AG09319 (cell line): ENCODE results near the gene BNIPL.
A peak's percentile ranks its signal among the peaks of the same experiment; 100 is the strongest.

Experiments used
- DNase-seq: peaks from one replicate; pipeline ENCODE4 v3.0.0-alpha.2; 2010; ENCODE audit warnings: low read depth; ENCODE audit errors: extremely low read depth
- TF ChIP-seq, protein P1 (sequence below): IDR thresholded peaks from 2 replicates; pipeline ENCODE4 v1.5.1; 2011; ENCODE audit warnings: low read depth, mild to moderate bottlenecking, inconsistent platforms, low read length, moderate library complexity

BNIPL gene

DNA sequence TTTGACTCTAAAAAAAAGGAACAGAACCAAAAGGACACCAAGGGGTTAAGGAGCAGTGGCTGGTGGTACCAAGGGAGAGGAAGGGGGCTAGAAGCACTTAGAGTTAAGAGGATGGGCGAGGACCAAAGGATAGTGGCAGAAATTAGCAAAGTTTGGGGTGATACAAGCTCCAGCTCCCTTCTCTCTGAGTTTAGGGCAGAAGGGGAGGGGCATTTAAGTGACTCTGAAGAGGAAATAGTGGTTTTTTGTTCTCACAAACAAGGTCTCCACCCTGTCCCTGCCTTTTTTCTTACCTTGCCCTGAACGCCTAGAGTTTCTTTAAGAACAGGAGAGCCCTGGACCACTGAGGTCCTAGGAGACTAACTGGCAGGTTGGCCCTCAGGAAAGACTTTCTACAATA, 19.8 kb downstream of the BNIPL start:
- DNase-seq, result no peak
- TF ChIP-seq, protein P1, sequence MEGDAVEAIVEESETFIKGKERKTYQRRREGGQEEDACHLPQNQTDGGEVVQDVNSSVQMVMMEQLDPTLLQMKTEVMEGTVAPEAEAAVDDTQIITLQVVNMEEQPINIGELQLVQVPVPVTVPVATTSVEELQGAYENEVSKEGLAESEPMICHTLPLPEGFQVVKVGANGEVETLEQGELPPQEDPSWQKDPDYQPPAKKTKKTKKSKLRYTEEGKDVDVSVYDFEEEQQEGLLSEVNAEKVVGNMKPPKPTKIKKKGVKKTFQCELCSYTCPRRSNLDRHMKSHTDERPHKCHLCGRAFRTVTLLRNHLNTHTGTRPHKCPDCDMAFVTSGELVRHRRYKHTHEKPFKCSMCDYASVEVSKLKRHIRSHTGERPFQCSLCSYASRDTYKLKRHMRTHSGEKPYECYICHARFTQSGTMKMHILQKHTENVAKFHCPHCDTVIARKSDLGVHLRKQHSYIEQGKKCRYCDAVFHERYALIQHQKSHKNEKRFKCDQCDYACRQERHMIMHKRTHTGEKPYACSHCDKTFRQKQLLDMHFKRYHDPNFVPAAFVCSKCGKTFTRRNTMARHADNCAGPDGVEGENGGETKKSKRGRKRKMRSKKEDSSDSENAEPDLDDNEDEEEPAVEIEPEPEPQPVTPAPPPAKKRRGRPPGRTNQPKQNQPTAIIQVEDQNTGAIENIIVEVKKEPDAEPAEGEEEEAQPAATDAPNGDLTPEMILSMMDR, result no peak

GRCh38 chr1:151058692-151059091, 22.3 kb downstream of the BNIPL start:
- DNase-seq, result no peak
- TF ChIP-seq, protein P1, result no peak

DNA sequence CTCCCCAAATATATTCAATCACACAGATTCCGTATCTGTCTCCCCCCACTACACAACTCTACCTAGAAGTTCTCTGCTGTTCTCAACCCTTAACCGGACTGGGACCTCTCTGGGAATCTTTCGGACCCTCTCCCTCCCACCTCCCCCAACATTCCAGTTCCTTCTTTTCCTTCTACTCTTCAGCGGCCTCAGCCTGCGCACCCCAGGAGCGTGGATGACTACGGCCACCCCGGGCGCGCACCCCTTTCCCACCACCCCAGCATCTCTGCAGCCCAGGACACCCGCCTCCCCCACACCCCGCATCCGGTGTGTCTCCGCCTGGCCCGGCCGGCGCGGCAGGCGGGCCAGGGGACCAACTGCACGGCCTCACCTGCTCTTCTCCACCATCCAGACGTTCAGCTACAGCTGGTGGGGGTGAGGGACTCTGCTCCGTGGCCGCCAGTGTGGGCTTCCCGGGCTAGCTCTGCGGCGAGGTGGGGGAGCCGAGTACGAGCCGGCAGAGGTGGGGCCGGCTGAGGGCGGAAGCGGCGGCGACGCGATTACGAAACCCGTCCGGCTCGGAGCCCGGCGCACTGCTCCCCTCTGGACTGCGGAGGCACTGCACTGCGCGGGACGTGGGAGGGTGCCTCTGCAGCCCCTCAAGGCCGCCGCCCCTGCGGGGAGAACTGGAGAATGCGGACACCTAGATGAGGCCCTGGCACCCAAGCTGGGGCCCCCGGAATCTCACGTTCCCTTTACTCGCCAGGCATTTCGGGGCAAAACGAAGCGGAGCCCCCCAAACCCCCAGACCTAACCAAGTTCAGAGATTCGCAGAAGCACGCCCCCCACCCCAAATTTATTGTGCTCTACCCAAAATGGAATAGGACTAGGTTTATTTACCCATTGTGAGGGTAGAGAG, 23.0 kb downstream of the BNIPL start, which contains the start of gene CDC42SE1:
Gene CDC42SE1, minus strand, starts transcription at position 514 of the 898 bp plus-strand sequence. CDS start 3,892 bp downstream, outside the sequence.
- TF ChIP-seq, protein P1, result peak; percentile 74
- DNase-seq, result peak; percentile 35

GRCh38 chr1:151060007-151060656, 23.7 kb downstream of the BNIPL start, which contains the start of gene MLLT11:
TSS of gene MLLT11 (plus strand) at chr1:151060397. CDS start at chr1:151067225, 6,828 bp downstream.
- TF ChIP-seq, protein P1, result no peak
- DNase-seq, result no peak

DNA sequence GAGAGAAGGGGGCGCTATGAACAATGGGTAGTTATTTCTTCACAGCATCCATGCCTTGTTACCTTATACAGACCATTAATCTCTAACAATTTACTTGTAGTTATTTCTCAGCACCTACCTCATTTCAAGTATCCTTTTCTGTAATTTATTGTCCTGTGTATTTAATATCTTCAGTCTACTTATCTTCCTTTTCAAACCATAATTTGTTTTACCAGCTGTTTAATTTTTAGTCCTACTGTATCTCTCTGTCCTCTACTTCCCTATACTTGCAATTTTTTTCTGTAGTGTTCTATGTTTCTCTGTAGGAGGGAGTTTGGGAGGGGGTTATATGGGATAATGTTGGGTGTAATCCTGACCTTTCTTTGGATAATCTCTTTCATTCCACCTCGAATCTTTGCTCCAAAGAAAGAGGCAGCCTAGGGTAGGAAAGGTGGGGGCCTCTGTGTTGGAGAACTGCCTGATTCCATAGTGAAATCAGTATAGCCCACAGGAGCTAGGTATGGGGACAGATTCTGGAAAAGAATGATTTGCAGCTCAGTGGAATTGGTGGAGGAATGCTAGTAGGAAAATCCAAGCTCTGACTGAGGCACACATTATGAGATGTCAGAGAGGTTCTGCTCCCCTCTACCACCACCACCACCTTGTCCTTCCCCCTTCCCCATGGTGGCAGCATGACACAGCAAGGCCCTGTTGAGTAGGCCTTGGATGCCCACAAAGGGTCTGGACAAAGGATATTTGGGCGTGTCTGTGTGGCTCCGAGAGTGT, 24.5 kb downstream of the BNIPL start:
- no peak for DNase-seq
- TF ChIP-seq, protein P1, result no peak

- DNase-seq, result no peak
- TF ChIP-seq, protein P1, result no peak
These were observed 25.3 kb downstream of the BNIPL start for GRCh38 chr1:151061704-151062103.
